ENCODE results near the gene TMEM266. TPM values are rescaled to one million over a fixed set of nuclear protein-coding genes. Genes with fewer than 3 reads are reported as not detected.
A peak's percentile ranks its signal among the peaks of the same experiment; 100 is the strongest.

The TMEM266 gene
- polyA plus RNA-seq, 1 experiment = not detected

DNA sequence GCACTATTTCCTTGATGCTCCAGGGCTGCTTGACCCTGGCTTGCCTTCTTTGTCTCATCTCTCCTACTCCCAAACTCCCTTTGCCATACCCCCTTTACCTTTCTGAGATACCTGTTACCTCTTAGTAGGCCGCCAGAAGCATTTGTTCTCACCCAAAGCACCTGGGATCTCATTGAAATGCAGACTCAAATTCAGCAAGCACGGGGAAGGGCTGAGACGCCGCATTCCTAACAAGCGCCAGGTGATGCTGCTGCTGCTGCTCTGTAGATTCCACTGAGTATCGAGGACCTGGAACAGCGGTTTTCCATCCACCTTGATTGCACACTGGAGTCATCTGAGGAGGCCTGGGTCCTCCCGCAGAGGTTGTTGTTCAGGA lies 91.8 kb downstream of the TMEM266 start:
- peaks cover 5% of the 10 kb centered on the region for H3K27me3 ChIP-seq (ENCODE audit: control insufficient read depth, insufficient read depth, low read length)
- H3K4me3 ChIP-seq (ENCODE audit: low read depth, low read length) = no peak overlapping the region
- POLR2A ChIA-PET = interaction anchor here (1.7 kb wide), 1 partner anchor 12 kb away, joined by 6 read pairs; no protein-coding TSS in a partner anchor
- DNase-seq (ENCODE audit: low read depth, low spot score) = no peak
- H3K9me3 ChIP-seq (ENCODE audit: control insufficient read depth, insufficient read depth, low read length) = no peaks in the 10 kb centered on the region
- CTCF ChIA-PET = interaction anchor here (1.3 to 5.7 kb wide), 2 partner anchors 93 to 365 kb away, joined by 3 to 48 read pairs; partner anchors contain the start of gene TMEM266
- H3K27ac ChIP-seq (ENCODE audit: low read depth, low read length) = peak overlapping the region; percentile 57
- TF ChIP-seq, protein P1, sequence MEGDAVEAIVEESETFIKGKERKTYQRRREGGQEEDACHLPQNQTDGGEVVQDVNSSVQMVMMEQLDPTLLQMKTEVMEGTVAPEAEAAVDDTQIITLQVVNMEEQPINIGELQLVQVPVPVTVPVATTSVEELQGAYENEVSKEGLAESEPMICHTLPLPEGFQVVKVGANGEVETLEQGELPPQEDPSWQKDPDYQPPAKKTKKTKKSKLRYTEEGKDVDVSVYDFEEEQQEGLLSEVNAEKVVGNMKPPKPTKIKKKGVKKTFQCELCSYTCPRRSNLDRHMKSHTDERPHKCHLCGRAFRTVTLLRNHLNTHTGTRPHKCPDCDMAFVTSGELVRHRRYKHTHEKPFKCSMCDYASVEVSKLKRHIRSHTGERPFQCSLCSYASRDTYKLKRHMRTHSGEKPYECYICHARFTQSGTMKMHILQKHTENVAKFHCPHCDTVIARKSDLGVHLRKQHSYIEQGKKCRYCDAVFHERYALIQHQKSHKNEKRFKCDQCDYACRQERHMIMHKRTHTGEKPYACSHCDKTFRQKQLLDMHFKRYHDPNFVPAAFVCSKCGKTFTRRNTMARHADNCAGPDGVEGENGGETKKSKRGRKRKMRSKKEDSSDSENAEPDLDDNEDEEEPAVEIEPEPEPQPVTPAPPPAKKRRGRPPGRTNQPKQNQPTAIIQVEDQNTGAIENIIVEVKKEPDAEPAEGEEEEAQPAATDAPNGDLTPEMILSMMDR (IDR thresholded peaks at IDR 0.05; ENCODE audit: low read depth, low read length) = no peak

DNA sequence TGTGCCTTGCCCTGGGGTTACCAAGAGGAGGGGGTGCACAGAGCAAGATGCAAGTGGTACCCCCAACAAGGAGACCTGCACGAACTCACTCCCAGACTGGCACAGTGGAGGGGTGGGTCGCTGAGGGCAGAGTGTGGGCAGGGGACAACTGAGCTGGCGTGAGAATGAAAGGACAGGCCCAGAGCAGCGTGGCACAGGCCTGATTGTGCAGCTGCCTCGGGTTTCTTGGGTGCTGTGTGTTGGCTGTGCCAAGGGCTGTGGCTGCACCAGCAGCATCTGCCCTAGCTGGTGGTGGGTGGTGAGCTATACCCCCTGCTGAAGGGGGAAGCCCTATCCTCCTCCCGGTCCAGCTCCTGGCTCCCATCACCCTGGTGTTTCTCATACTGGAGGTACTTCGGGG lies 92.4 kb downstream of the TMEM266 start:
- ChIA-PET POLR2A (interaction anchor here (0.8 kb wide), 1 partner anchor 16 kb away, joined by 3 read pairs; no protein-coding TSS in a partner anchor), CTCF (interaction anchor here (5.7 kb wide), 1 partner anchor 94 kb away, joined by 48 read pairs; the partner anchor contains the start of gene TMEM266)
- H3K9me3 ChIP-seq (ENCODE audit: control insufficient read depth, insufficient read depth, low read length) = no peaks in the 10 kb centered on the region
- no peak for DNase-seq (ENCODE audit: low read depth, low spot score)
- TF ChIP-seq, protein P1 (IDR thresholded peaks at IDR 0.05; ENCODE audit: low read depth, low read length) = no peak
- H3K27ac ChIP-seq (ENCODE audit: low read depth, low read length) = no peak overlapping the region
- H3K4me3 ChIP-seq (ENCODE audit: low read depth, low read length) = no peak overlapping the region
- H3K27me3 ChIP-seq (ENCODE audit: control insufficient read depth, insufficient read depth, low read length) = no peaks in the 10 kb centered on the region

DNA sequence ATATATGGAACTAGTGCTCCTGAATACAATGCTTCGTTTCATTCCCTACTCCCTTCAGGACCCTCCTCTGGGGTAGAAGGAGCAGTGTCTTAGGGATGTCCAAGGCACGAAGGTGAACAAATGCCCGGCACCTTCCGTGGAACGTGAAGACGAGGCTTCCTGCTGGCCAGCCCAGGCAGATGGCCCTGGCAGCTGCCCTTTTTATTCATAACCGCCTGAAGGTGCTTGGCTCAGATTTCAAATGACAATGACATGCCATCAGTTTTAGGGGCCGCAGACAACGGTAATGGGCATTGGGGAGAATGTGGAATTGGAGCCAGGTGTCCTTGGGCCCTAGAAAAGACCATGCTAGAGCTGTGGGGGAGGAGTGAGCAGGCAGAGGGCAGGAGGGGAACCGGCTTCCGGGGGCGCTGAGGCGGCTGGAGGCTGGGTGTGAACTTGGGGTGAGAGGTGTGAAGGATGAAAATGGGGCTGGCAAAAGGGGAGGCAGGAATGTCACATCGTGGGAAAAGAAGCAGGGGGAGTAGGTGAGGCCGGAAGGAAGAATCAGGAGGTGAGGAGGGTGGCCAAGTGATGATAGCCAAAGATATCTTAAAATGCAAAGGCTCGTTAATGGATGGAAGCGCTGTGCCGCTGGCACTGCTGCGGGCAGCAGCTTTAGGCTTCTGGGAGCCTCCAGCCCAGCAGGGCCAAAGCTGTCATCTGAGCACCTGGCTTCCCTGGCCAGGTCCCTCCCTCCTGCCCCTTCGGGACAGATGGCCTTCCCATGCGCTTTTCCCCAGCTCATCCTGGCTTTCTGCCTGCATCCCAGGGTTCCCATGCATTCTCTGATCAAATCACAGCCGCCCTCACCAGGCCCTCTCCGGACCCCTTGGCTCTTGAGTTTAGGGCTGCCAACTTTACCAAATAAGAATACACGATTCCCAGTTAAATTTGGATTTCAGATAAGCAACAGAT lies 93.7 kb downstream of the TMEM266 start:
- no peak overlapping the region for H3K4me3 ChIP-seq (ENCODE audit: low read depth, low read length)
- no peak overlapping the region for H3K27ac ChIP-seq (ENCODE audit: low read depth, low read length)
- DNase-seq (ENCODE audit: low read depth, low spot score) = no peak
- no peaks in the 10 kb centered on the region for H3K9me3 ChIP-seq (ENCODE audit: control insufficient read depth, insufficient read depth, low read length)
- POLR2A ChIA-PET = interaction anchor here (1.6 kb wide), 1 partner anchor 10 kb away, joined by 4 read pairs; no protein-coding TSS in a partner anchor
- CTCF ChIA-PET = no interaction called here
- peaks cover 1% of the 10 kb centered on the region for H3K27me3 ChIP-seq (ENCODE audit: control insufficient read depth, insufficient read depth, low read length)
- TF ChIP-seq, protein P1 (IDR thresholded peaks at IDR 0.05; ENCODE audit: low read depth, low read length) = no peak

DNA sequence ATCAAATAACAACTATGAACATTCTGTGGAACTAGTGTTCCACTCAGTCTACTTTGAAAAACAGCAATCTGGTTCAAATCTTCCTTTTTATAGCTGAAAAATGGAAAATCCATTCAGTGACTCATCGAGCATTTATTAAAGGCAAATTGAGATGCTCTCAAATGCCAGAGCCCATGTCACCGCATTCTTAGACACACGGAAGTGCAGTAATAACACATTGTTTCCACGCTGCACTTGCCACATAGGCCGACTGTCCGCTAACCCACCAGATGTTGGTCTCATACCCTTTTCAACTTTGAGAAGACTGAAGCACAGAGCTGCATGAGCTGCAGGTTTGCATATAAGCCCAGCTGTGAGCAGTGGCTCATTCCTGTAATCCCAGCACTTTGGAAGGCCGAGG lies 95.9 kb downstream of the TMEM266 start:
- peaks cover 2% of the 10 kb centered on the region for H3K27me3 ChIP-seq (ENCODE audit: control insufficient read depth, insufficient read depth, low read length)
- no peak for DNase-seq (ENCODE audit: low read depth, low spot score)
- TF ChIP-seq, protein P1 (IDR thresholded peaks at IDR 0.05; ENCODE audit: low read depth, low read length) = no peak
- no peak overlapping the region for H3K4me3 ChIP-seq (ENCODE audit: low read depth, low read length)
- no peaks in the 10 kb centered on the region; the same call in 1 of the 2 replicates for H3K9me3 ChIP-seq (ENCODE audit: control insufficient read depth, insufficient read depth, low read length)
- POLR2A ChIA-PET = no interaction called here
- H3K27ac ChIP-seq (ENCODE audit: low read depth, low read length) = no peak overlapping the region
- CTCF ChIA-PET = interaction anchor here (1.8 kb wide), 1 partner anchor 16 kb away, joined by 4 read pairs; no protein-coding TSS in a partner anchor

DNA sequence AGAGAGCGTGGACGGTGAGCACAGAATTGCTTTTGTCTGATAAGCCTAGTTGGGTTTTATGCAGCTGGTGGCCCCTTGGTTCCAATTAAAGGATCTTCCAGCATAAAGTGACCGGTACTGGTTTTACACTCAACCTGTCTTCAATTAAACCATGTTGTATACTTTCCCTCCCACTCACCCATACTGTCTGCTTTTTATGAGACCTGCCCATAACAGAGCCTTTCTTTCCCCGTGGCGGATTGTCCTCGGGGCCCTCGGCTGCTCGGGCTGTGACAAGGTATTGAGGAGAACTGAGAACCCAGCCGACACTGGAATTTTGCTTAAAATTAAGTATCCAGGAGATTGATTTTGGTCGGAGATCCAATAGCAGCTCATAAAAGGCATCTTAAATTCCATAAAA lies 98.4 kb downstream of the TMEM266 start:
- H3K27ac ChIP-seq (ENCODE audit: low read depth, low read length) = peak overlapping the region; percentile 39
- CTCF ChIA-PET = interaction anchor here (0.6 to 3.0 kb wide), 3 partner anchors 8 to 737 kb away, joined by 3 to 8 read pairs (median 4); no protein-coding TSS in a partner anchor
- H3K9me3 ChIP-seq (ENCODE audit: control insufficient read depth, insufficient read depth, low read length) = no peaks in the 10 kb centered on the region; the same call in 1 of the 2 replicates
- POLR2A ChIA-PET = no interaction called here
- H3K4me3 ChIP-seq (ENCODE audit: low read depth, low read length) = no peak overlapping the region
- TF ChIP-seq, protein P1 (IDR thresholded peaks at IDR 0.05; ENCODE audit: low read depth, low read length) = no peak
- H3K27me3 ChIP-seq (ENCODE audit: control insufficient read depth, insufficient read depth, low read length) = peaks cover 2% of the 10 kb centered on the region
- no peak for DNase-seq (ENCODE audit: low read depth, low spot score)
